Prostate gland (tissue), 2 donors: Measurements from ENCODE around the gene CPED1.

Experiments
- CTCF ChIP-seq, 4 experiments: fragments of 200-600 bp in 2 of 4; fragments of 450-650 bp in 2 of 4; sonication (generic) in 2 of 4; IDR thresholded peaks; 1 replicate in 3 of 4; 2 replicates in 1 of 4; pipeline ENCODE4 v1.5.1; 2016 to 2019; ENCODE audit warnings: antibody characterized with exemption in 4 of 4, mild to moderate bottlenecking in 2 of 4, moderate library complexity in 2 of 4
- POLR2A ChIP-seq: fragments of 450-650 bp; IDR thresholded peaks from one replicate; pipeline ENCODE4 v1.6.1; 2016; ENCODE audit warnings: antibody characterized with exemption, mild to moderate bottlenecking
- POLR2AphosphoS5 ChIP-seq: sonication (generic); formaldehyde crosslinking; IDR thresholded peaks from one replicate; pipeline ENCODE4 v1.6.1; 2017; ENCODE audit warnings: antibody characterized with exemption

- TF ChIP-seq CTCF (IDR thresholded peaks at IDR 0.05) (no peak), POLR2A (no peak), POLR2AphosphoS5 (no peak)
Measured at GRCh38 chr7:120964088-120964487, 24.4 kb upstream of the CPED1 start.
